HCT116 (cell line): ENCODE measurements around the gene ZNHIT3.

Experiments
- CBX3 ChIP-seq: IDR thresholded peaks from 2 replicates; pipeline ENCODE4 v1.6.1; 2012; ENCODE audit warnings: low read depth
- CEBPB ChIP-seq: IDR thresholded peaks from 2 replicates; pipeline ENCODE4 v1.6.1; 2012; ENCODE audit warnings: low read depth
- EZH2 ChIP-seq: fragments of 200-600 bp; sonication (generic); IDR thresholded peaks from 2 replicates; pipeline ENCODE4 v1.6.1; 2017; ENCODE audit warnings: antibody characterized with exemption, mixed run types
- EZH2phosphoT487 ChIP-seq: fragments of 200-600 bp; IDR thresholded peaks from 2 replicates; pipeline ENCODE4 v1.6.1; 2018; ENCODE audit warnings: antibody characterized with exemption, borderline replicate concordance
- JUND ChIP-seq: IDR thresholded peaks from 2 replicates; pipeline ENCODE4 v1.6.1; 2012
- POLR2A ChIP-seq: IDR thresholded peaks from 2 replicates; pipeline ENCODE4 v1.7.0; 2011; ENCODE audit warnings: borderline replicate concordance; ENCODE audit not compliant: insufficient read depth, insufficient read length; ENCODE audit errors: extremely low read depth
- POLR2AphosphoS5 ChIP-seq: IDR thresholded peaks from 2 replicates; pipeline ENCODE4 v1.6.1; 2011; ENCODE audit warnings: mild to moderate bottlenecking, low read depth, low read length, moderate library complexity
- SRF ChIP-seq: IDR thresholded peaks from 2 replicates; pipeline ENCODE4 v1.6.1; 2012; ENCODE audit warnings: low read depth
- TCF7L2 ChIP-seq: IDR thresholded peaks from 2 replicates; pipeline ENCODE4 v1.7.0; 2011; ENCODE audit warnings: borderline replicate concordance, inconsistent platforms; ENCODE audit not compliant: insufficient read depth, insufficient read length; ENCODE audit errors: extremely low read depth
- YY1 ChIP-seq: IDR thresholded peaks from 2 replicates; pipeline ENCODE4 v1.6.1; 2011; ENCODE audit warnings: low read length, low read depth, moderate library complexity, mild to moderate bottlenecking; ENCODE audit not compliant: insufficient replicate concordance; ENCODE audit errors: extremely low read depth
- TF ChIP-seq, protein P1 (sequence below), 3 experiments: fragments of 200-600 bp in 1 of 3; sonication (generic) in 1 of 3; IDR thresholded peaks in 2 of 3; conservative IDR thresholded peaks in 1 of 3; 2 replicates each; pipeline ENCODE4 v1.5.1; 2012 to 2017; ENCODE audit warnings: low read depth in 2 of 3, low read length in 2 of 3, antibody characterized with exemption in 1 of 3, borderline replicate concordance in 1 of 3, control low read depth in 1 of 3, mild to moderate bottlenecking in 1 of 3, mixed read lengths in 1 of 3, mixed run types in 1 of 3, moderate library complexity in 1 of 3; ENCODE audit not compliant: insufficient read depth in 1 of 3
- TF ChIP-seq, protein P2 (sequence below): IDR thresholded peaks from 2 replicates; pipeline ENCODE4 v1.6.1; 2012; ENCODE audit warnings: low read depth
- TF ChIP-seq, protein P3 (sequence below): IDR thresholded peaks from 2 replicates; pipeline ENCODE4 v1.6.1; 2011; ENCODE audit warnings: mild to moderate bottlenecking, low read length, moderate library complexity; ENCODE audit not compliant: insufficient replicate concordance; ENCODE audit errors: extremely low read depth
- TF ChIP-seq, protein P4 (sequence below): IDR thresholded peaks from 2 replicates; pipeline ENCODE4 v1.6.1; 2012

DNA sequence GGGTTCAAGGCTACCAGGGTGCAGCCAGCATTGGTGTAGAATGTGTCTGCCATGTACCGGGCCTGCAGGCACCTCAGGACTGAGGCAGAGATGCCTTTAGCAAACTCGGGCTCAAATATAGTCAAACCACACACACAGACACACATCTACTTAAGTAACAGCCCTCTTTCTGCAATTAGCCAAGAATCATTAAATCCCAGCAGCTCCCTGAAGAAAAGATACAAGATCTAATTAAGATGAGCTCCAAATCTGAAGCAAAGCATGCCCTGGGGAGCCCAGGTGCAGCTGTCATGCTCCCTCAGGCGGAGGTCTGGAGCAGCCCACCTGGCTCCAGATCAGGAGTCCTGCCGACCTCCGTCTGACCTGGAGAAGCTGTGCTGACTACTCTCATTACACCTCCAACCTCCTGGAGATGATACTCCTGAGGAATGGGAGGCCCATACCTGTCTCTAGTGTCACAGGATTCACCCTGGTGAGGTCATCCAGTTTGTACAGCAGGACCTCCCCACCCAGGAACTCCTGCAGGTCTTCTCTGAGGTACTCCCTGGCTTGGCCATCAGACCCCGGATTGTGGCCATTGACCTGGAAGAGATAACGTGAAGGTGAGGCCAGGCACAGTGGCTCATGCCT is 41.3 kb downstream of the ZNHIT3 start:
- TF ChIP-seq EZH2 (no peak), POLR2A (no peak), TCF7L2 (no peak), POLR2AphosphoS5 (no peak), YY1 (no peak), EZH2phosphoT487 (no peak), SRF (no peak), CBX3 (no peak), CEBPB (no peak), JUND (no peak)
- TF ChIP-seq, protein P1, sequence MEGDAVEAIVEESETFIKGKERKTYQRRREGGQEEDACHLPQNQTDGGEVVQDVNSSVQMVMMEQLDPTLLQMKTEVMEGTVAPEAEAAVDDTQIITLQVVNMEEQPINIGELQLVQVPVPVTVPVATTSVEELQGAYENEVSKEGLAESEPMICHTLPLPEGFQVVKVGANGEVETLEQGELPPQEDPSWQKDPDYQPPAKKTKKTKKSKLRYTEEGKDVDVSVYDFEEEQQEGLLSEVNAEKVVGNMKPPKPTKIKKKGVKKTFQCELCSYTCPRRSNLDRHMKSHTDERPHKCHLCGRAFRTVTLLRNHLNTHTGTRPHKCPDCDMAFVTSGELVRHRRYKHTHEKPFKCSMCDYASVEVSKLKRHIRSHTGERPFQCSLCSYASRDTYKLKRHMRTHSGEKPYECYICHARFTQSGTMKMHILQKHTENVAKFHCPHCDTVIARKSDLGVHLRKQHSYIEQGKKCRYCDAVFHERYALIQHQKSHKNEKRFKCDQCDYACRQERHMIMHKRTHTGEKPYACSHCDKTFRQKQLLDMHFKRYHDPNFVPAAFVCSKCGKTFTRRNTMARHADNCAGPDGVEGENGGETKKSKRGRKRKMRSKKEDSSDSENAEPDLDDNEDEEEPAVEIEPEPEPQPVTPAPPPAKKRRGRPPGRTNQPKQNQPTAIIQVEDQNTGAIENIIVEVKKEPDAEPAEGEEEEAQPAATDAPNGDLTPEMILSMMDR (IDR thresholded peaks at IDR 0.05 in 2 of 3, conservative IDR thresholded peaks at IDR 0.05 in 1 of 3; ENCODE audit: borderline replicate concordance in 1 of 3, insufficient read depth in 1 of 3, low read depth in 2 of 3, low read length in 2 of 3): no peak
- TF ChIP-seq, protein P2, sequence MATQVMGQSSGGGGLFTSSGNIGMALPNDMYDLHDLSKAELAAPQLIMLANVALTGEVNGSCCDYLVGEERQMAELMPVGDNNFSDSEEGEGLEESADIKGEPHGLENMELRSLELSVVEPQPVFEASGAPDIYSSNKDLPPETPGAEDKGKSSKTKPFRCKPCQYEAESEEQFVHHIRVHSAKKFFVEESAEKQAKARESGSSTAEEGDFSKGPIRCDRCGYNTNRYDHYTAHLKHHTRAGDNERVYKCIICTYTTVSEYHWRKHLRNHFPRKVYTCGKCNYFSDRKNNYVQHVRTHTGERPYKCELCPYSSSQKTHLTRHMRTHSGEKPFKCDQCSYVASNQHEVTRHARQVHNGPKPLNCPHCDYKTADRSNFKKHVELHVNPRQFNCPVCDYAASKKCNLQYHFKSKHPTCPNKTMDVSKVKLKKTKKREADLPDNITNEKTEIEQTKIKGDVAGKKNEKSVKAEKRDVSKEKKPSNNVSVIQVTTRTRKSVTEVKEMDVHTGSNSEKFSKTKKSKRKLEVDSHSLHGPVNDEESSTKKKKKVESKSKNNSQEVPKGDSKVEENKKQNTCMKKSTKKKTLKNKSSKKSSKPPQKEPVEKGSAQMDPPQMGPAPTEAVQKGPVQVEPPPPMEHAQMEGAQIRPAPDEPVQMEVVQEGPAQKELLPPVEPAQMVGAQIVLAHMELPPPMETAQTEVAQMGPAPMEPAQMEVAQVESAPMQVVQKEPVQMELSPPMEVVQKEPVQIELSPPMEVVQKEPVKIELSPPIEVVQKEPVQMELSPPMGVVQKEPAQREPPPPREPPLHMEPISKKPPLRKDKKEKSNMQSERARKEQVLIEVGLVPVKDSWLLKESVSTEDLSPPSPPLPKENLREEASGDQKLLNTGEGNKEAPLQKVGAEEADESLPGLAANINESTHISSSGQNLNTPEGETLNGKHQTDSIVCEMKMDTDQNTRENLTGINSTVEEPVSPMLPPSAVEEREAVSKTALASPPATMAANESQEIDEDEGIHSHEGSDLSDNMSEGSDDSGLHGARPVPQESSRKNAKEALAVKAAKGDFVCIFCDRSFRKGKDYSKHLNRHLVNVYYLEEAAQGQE: no peak
- TF ChIP-seq, protein P3, sequence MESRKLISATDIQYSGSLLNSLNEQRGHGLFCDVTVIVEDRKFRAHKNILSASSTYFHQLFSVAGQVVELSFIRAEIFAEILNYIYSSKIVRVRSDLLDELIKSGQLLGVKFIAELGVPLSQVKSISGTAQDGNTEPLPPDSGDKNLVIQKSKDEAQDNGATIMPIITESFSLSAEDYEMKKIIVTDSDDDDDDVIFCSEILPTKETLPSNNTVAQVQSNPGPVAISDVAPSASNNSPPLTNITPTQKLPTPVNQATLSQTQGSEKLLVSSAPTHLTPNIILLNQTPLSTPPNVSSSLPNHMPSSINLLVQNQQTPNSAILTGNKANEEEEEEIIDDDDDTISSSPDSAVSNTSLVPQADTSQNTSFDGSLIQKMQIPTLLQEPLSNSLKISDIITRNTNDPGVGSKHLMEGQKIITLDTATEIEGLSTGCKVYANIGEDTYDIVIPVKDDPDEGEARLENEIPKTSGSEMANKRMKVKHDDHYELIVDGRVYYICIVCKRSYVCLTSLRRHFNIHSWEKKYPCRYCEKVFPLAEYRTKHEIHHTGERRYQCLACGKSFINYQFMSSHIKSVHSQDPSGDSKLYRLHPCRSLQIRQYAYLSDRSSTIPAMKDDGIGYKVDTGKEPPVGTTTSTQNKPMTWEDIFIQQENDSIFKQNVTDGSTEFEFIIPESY: no peak
- TF ChIP-seq, protein P4, sequence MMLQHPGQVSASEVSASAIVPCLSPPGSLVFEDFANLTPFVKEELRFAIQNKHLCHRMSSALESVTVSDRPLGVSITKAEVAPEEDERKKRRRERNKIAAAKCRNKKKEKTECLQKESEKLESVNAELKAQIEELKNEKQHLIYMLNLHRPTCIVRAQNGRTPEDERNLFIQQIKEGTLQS: no peak
